CD8-positive, alpha-beta memory T cell (primary cell): ENCODE results near the gene SEC14L2. TPM values are rescaled to one million over a fixed set of nuclear protein-coding genes. Genes with fewer than 3 reads are reported as not detected.

Experiments
- CTCF ChIA-PET: fragments of 350-600 bp; sonication (Branson Sonifier 250); formaldehyde crosslinking; loops from one replicate; lab custom pipeline; 2021; ENCODE audit warnings: antibody characterized with exemption; lab: Charles Lee
- POLR2A ChIA-PET: fragments of 350-600 bp; sonication (Branson Sonifier 250); formaldehyde crosslinking; loops from one replicate; lab custom pipeline; 2021; ENCODE audit warnings: antibody characterized with exemption; lab: Charles Lee
- DNase-seq, 5 donors: peaks; one replicate each; pipeline versions ENCODE4 v3.0.0 to v3.0.0-alpha.2; 2020 to 2022; ENCODE audit warnings: mixed read lengths in 1 of 5
- H3K27ac ChIP-seq: one replicate; pipeline ENCODE4 v1.7.0; 2013; ENCODE audit warnings: low read depth, mild to moderate bottlenecking, low read length, moderate library complexity
- H3K27me3 ChIP-seq: 2 replicates; pipeline ENCODE4 v1.7.0; 2013; ENCODE audit warnings: low read length, mild to moderate bottlenecking; ENCODE audit not compliant: insufficient read depth, poor library complexity, severe bottlenecking
- H3K36me3 ChIP-seq: 2 replicates; pipeline ENCODE4 v1.7.0; 2013; ENCODE audit warnings: mild to moderate bottlenecking, low read length, moderate library complexity; ENCODE audit not compliant: insufficient read depth
- H3K4me1 ChIP-seq: 2 replicates; pipeline ENCODE4 v1.7.0; 2013; ENCODE audit warnings: mild to moderate bottlenecking, low read length, moderate library complexity; ENCODE audit not compliant: insufficient read depth
- H3K4me3 ChIP-seq: 2 replicates; pipeline ENCODE4 v1.7.0; 2013; ENCODE audit warnings: mild to moderate bottlenecking, low read length
- H3K9me3 ChIP-seq: 2 replicates; pipeline ENCODE4 v1.7.0; 2013; ENCODE audit warnings: mild to moderate bottlenecking, low read length
- H3K27ac Mint-ChIP-seq, 8 donors: one replicate each; pipeline ENCODE4 v1.8.0; 2020 to 2021; ENCODE audit warnings: mixed read lengths in 8 of 8, mild to moderate bottlenecking in 6 of 8, inconsistent platforms in 3 of 8, moderate library complexity in 3 of 8
- H3K27me3 Mint-ChIP-seq, 2 donors: one replicate each; pipeline ENCODE4 v1.8.0; 2020 to 2021; ENCODE audit warnings: mixed read lengths in 2 of 2, mild to moderate bottlenecking in 1 of 2, moderate library complexity in 1 of 2
- H3K36me3 Mint-ChIP-seq, 3 donors: one replicate each; pipeline ENCODE4 v1.8.0; 2020 to 2021; ENCODE audit warnings: mixed read lengths in 3 of 3, inconsistent platforms in 1 of 3, mild to moderate bottlenecking in 1 of 3
- H3K4me1 Mint-ChIP-seq, 3 donors: one replicate each; pipeline ENCODE4 v1.8.0; 2020 to 2021; ENCODE audit warnings: mixed read lengths in 3 of 3, inconsistent platforms in 1 of 3, mild to moderate bottlenecking in 1 of 3
- H3K4me3 Mint-ChIP-seq, 7 donors: one replicate each; pipeline ENCODE4 v1.8.0; 2020 to 2021; ENCODE audit warnings: mixed read lengths in 7 of 7, mild to moderate bottlenecking in 6 of 7, moderate library complexity in 4 of 7, inconsistent platforms in 2 of 7
- H3K9me3 Mint-ChIP-seq, 5 donors: one replicate each; pipeline ENCODE4 v1.8.0; 2020 to 2022; ENCODE audit warnings: mixed read lengths in 5 of 5, mild to moderate bottlenecking in 3 of 5, moderate library complexity in 2 of 5, inconsistent platforms in 1 of 5
- polyA plus RNA-seq: library from polyadenylated mRNA; unstranded; fragments of 300-500 nt; fragmentation: Illumina TruSeq; gene quantifications from one replicate; pipeline ENCODE4 v1.2.3, GENCODE V29; 2021
- total RNA-seq, 2 experiments: library from RNA; stranded (reverse); gene quantifications; one replicate each; pipeline ENCODE4 v1.2.3, GENCODE V29; 2021

SEC14L2 gene
- total and polyA plus RNA-seq, 3 experiments from 2014 or later, result 4.4 to 4.9 (median 4.6) TPM

GRCh38 chr22:30433227-30433626 is 36.4 kb downstream of the SEC14L2 start:
- DNase-seq, result no peak
- H3K36me3 Mint-ChIP-seq, result peaks cover 5 to 23% (median 11%) of the 10 kb centered on the region in 3 donors
- Histone ChIP-seq H3K9me3 (no peaks in the 10 kb centered on the region), H3K36me3 (no peaks in the 10 kb centered on the region), H3K4me1 (peaks cover 22% of the 10 kb centered on the region), H3K27me3 (peaks cover 3% of the 10 kb centered on the region), H3K4me3 (no peak overlapping the region), H3K27ac (no peak overlapping the region)
- peaks cover 18 to 27% (median 25%) of the 10 kb centered on the region in 3 donors for H3K4me1 Mint-ChIP-seq
- CTCF ChIA-PET, result interaction anchor here (2.3 to 3.3 kb wide), 2 partner anchors 10 to 52 kb away, joined by 6 to 23 read pairs; partner anchors contain the start of gene MTFP1
- H3K4me3 Mint-ChIP-seq, result no peak overlapping the region
- peaks cover 12 to 13% of the 10 kb centered on the region in 2 donors for H3K27me3 Mint-ChIP-seq
- peaks cover 6 to 15% (median 10%) of the 10 kb centered on the region in 5 donors for H3K9me3 Mint-ChIP-seq
- POLR2A ChIA-PET, result no interaction called here
- peak overlapping the region in 6 of 8 donors; percentile 17 to 100 (median 68) for H3K27ac Mint-ChIP-seq

GRCh38 chr22:30433773-30434172 is 37.0 kb downstream of the SEC14L2 start:
- Mint-ChIP-seq H3K9me3 (peaks cover 6 to 15% (median 10%) of the 10 kb centered on the region in 5 donors), H3K27ac (peak overlapping the region in 4 of 8 donors; percentile 89 to 100 (median 98)), H3K36me3 (peaks cover 5 to 18% (median 15%) of the 10 kb centered on the region in 3 donors), H3K4me3 (no peak overlapping the region), H3K27me3 (peaks cover 17 to 18% of the 10 kb centered on the region in 2 donors), H3K4me1 (peaks cover 18 to 27% (median 25%) of the 10 kb centered on the region in 3 donors)
- no peak for DNase-seq
- H3K27ac ChIP-seq, result no peak overlapping the region
- CTCF ChIA-PET, result interaction anchor here (2.3 to 3.3 kb wide), 2 partner anchors 10 to 52 kb away, joined by 6 to 23 read pairs; partner anchors contain the start of gene MTFP1
- H3K9me3 ChIP-seq, result no peaks in the 10 kb centered on the region
- peaks cover 22% of the 10 kb centered on the region for H3K4me1 ChIP-seq
- no peaks in the 10 kb centered on the region for H3K36me3 ChIP-seq
- peaks cover 9% of the 10 kb centered on the region for H3K27me3 ChIP-seq
- POLR2A ChIA-PET, result interaction anchor here (1.7 kb wide), 1 partner anchor 10 kb away, joined by 13 read pairs; no protein-coding TSS in a partner anchor
- H3K4me3 ChIP-seq, result no peak overlapping the region

- peak overlapping the region; percentile 1 for H3K4me3 ChIP-seq
- H3K9me3 Mint-ChIP-seq, result peaks cover 6 to 15% (median 10%) of the 10 kb centered on the region in 5 donors
- H3K27ac Mint-ChIP-seq, result peak overlapping the region; percentile 89 to 100 (median 98)
- CTCF ChIA-PET, result interaction anchor here (0.9 to 3.3 kb wide), 3 partner anchors 11 to 51 kb away, joined by 4 to 23 read pairs (median 6); partner anchors contain the start of genes MTFP1 and SEC14L2
- H3K27ac ChIP-seq, result peak overlapping the region; percentile 58
- peaks cover 18 to 27% (median 25%) of the 10 kb centered on the region in 3 donors for H3K4me1 Mint-ChIP-seq
- H3K36me3 Mint-ChIP-seq, result peaks cover 5 to 15% (median 13%) of the 10 kb centered on the region in 3 donors
- H3K27me3 ChIP-seq, result peaks cover 9% of the 10 kb centered on the region
- H3K4me1 ChIP-seq, result peaks cover 22% of the 10 kb centered on the region
- H3K36me3 ChIP-seq, result no peaks in the 10 kb centered on the region
- POLR2A ChIA-PET, result interaction anchor here (0.8 to 1.7 kb wide), 2 partner anchors 9 to 11 kb away, joined by 3 to 13 read pairs; partner anchors contain the start of gene MTFP1
- H3K27me3 Mint-ChIP-seq, result peaks cover 24 to 27% of the 10 kb centered on the region in 2 donors
- peak overlapping the region in 3 of 7 donors; percentile 50 to 93 (median 68) for H3K4me3 Mint-ChIP-seq
- no peak for DNase-seq
- H3K9me3 ChIP-seq, result no peaks in the 10 kb centered on the region
Measured at GRCh38 chr22:30434843-30435242, 38.0 kb downstream of the SEC14L2 start.

GRCh38 chr22:30435674-30436126 is 38.9 kb downstream of the SEC14L2 start:
- Mint-ChIP-seq H3K36me3 (peaks cover 4 to 15% (median 12%) of the 10 kb centered on the region in 3 donors), H3K4me1 (peaks cover 18 to 27% (median 25%) of the 10 kb centered on the region in 3 donors), H3K4me3 (peak overlapping the region; percentile 50 to 93 (median 72)), H3K9me3 (peaks cover 6 to 15% (median 10%) of the 10 kb centered on the region in 5 donors), H3K27ac (peak overlapping the region; percentile 89 to 100 (median 98)), H3K27me3 (peaks cover 33% of the 10 kb centered on the region in 2 donors)
- Histone ChIP-seq H3K27me3 (peaks cover 9% of the 10 kb centered on the region), H3K4me1 (peaks cover 22% of the 10 kb centered on the region), H3K27ac (peak overlapping the region; percentile 62), H3K9me3 (no peaks in the 10 kb centered on the region), H3K4me3 (peak overlapping the region; percentile 58), H3K36me3 (no peaks in the 10 kb centered on the region)
- ChIA-PET POLR2A (interaction anchor here (1.5 kb wide), 1 partner anchor 12 kb away, joined by 6 read pairs; no protein-coding TSS in a partner anchor), CTCF (interaction anchor here (0.6 to 4.2 kb wide), 4 partner anchors 9 to 113 kb away, joined by 4 to 37 read pairs (median 4); partner anchors contain the start of gene MTFP1)
- DNase-seq, result peak; percentile 77 to 95 (median 94)

- Mint-ChIP-seq H3K4me3 (peak overlapping the region; percentile 50 to 93 (median 72)), H3K27me3 (peaks cover 38% of the 10 kb centered on the region in 2 donors), H3K4me1 (peaks cover 21 to 30% (median 25%) of the 10 kb centered on the region in 3 donors), H3K36me3 (peaks cover 4 to 15% (median 12%) of the 10 kb centered on the region in 3 donors), H3K27ac (peak overlapping the region; percentile 89 to 100 (median 98)), H3K9me3 (peaks cover 6 to 16% (median 14%) of the 10 kb centered on the region in 5 donors)
- H3K27ac ChIP-seq, result peak overlapping the region; percentile 62
- no peak for DNase-seq
- H3K9me3 ChIP-seq, result no peaks in the 10 kb centered on the region
- H3K36me3 ChIP-seq, result no peaks in the 10 kb centered on the region
- ChIA-PET POLR2A (interaction anchor here (1.5 kb wide), 1 partner anchor 12 kb away, joined by 6 read pairs; no protein-coding TSS in a partner anchor), CTCF (interaction anchor here (0.6 to 4.2 kb wide), 4 partner anchors 9 to 113 kb away, joined by 4 to 37 read pairs (median 4); partner anchors contain the start of gene MTFP1)
- peaks cover 9% of the 10 kb centered on the region for H3K27me3 ChIP-seq
- H3K4me1 ChIP-seq, result peaks cover 22% of the 10 kb centered on the region
- peak overlapping the region; percentile 58 for H3K4me3 ChIP-seq
Measured at GRCh38 chr22:30436196-30436595, 39.4 kb downstream of the SEC14L2 start.

GRCh38 chr22:30438559-30438958 is 41.7 kb downstream of the SEC14L2 start:
- no peaks in the 10 kb centered on the region for H3K36me3 ChIP-seq
- Mint-ChIP-seq H3K27me3 (peaks cover 53 to 57% of the 10 kb centered on the region in 2 donors), H3K27ac (peak overlapping the region in 6 of 8 donors; percentile 11 to 92 (median 46)), H3K9me3 (peaks cover 8 to 24% (median 24%) of the 10 kb centered on the region in 5 donors), H3K36me3 (peaks cover 4 to 15% (median 13%) of the 10 kb centered on the region in 3 donors), H3K4me1 (peaks cover 31 to 47% (median 41%) of the 10 kb centered on the region in 3 donors), H3K4me3 (peak overlapping the region in 1 of 7 donors; percentile 7)
- POLR2A ChIA-PET, result no interaction called here
- H3K27me3 ChIP-seq, result peaks cover 9% of the 10 kb centered on the region
- no peak overlapping the region for H3K4me3 ChIP-seq
- no peak overlapping the region for H3K27ac ChIP-seq
- H3K4me1 ChIP-seq, result peaks cover 33% of the 10 kb centered on the region
- DNase-seq, result no peak
- no peaks in the 10 kb centered on the region for H3K9me3 ChIP-seq
- CTCF ChIA-PET, result interaction anchor here (1.4 to 4.2 kb wide), 2 partner anchors 13 to 51 kb away, joined by 3 to 37 read pairs; partner anchors contain the start of gene MTFP1

- Histone ChIP-seq H3K4me1 (peaks cover 33% of the 10 kb centered on the region), H3K36me3 (no peaks in the 10 kb centered on the region), H3K27ac (no peak overlapping the region), H3K27me3 (peaks cover 9% of the 10 kb centered on the region), H3K4me3 (no peak overlapping the region), H3K9me3 (no peaks in the 10 kb centered on the region)
- Mint-ChIP-seq H3K27ac (peak overlapping the region in 2 of 8 donors; percentile 44 to 68), H3K4me3 (no peak overlapping the region), H3K27me3 (peaks cover 53 to 63% of the 10 kb centered on the region in 2 donors), H3K36me3 (peaks cover 4 to 15% (median 13%) of the 10 kb centered on the region in 3 donors), H3K9me3 (peaks cover 8 to 24% (median 24%) of the 10 kb centered on the region in 5 donors), H3K4me1 (peaks cover 31 to 46% (median 41%) of the 10 kb centered on the region in 3 donors)
- ChIA-PET CTCF (interaction anchor here (4.2 kb wide), 1 partner anchor 14 kb away, joined by 37 read pairs; the partner anchor contains the start of gene MTFP1), POLR2A (no interaction called here)
- DNase-seq, result no peak
Measured at GRCh38 chr22:30439226-30439625, 42.4 kb downstream of the SEC14L2 start.
